Activated CD4-positive, alpha-beta memory T cell treated with anti-CD3 and anti-CD28 coated beads for 36 hours (primary cell): ENCODE data around the gene AASS. TPM values are rescaled to one million over a fixed set of nuclear protein-coding genes. Genes with fewer than 3 reads are reported as not detected.
"Not testable (repeated sequence)": the region's sequence is repeated elsewhere in the genome, so short reads cannot be mapped to it uniquely, and the experiment has no call there.

Source experiments
- CTCF ChIA-PET: fragments of 350-600 bp; sonication (Branson Sonifier 250); formaldehyde crosslinking; loops from one replicate; lab custom pipeline; 2021; ENCODE audit warnings: antibody characterized with exemption, inconsistent platforms; lab: Charles Lee
- POLR2A ChIA-PET: fragments of 350-600 bp; sonication (Branson Sonifier 250); formaldehyde crosslinking; loops from one replicate; lab custom pipeline; 2021; ENCODE audit warnings: antibody characterized with exemption; lab: Charles Lee
- DNase-seq: peaks from one replicate; pipeline ENCODE4 v3.0.0-alpha.2; 2020
- H3K27ac Mint-ChIP-seq: one replicate; pipeline ENCODE4 v1.8.0; 2021; ENCODE audit warnings: mixed read lengths
- H3K27me3 Mint-ChIP-seq: one replicate; pipeline ENCODE4 v1.8.0; 2021; ENCODE audit warnings: mixed read lengths
- H3K36me3 Mint-ChIP-seq: one replicate; pipeline ENCODE4 v1.8.0; 2021; ENCODE audit warnings: mixed read lengths
- H3K4me1 Mint-ChIP-seq: one replicate; pipeline ENCODE4 v1.8.0; 2021; ENCODE audit warnings: low read depth, mixed read lengths
- H3K4me3 Mint-ChIP-seq: one replicate; pipeline ENCODE4 v1.8.0; 2021; ENCODE audit warnings: mild to moderate bottlenecking, mixed read lengths
- H3K9me3 Mint-ChIP-seq: one replicate; pipeline ENCODE4 v1.8.0; 2021; ENCODE audit warnings: mixed read lengths
- intact Hi-C: fragments of 100-400 bp; cut with micrococcal nuclease; formaldehyde crosslinking; loops from one replicate; pipeline ENCODE4 v1.15.1; 2023
- total RNA-seq, 2 experiments: library from RNA; stranded (reverse); gene quantifications; one replicate each; pipeline ENCODE4 v1.2.3, GENCODE V29; 2021

Gene AASS
- total RNA-seq, 2 experiments from 2014 or later = 2.0 to 2.3 TPM

- POLR2A ChIA-PET = no interaction called here
- DNase-seq = peak; percentile 13
- intact Hi-C loops = no loop called here
- Mint-ChIP-seq H3K27ac (no peak overlapping the region), H3K4me1 (peaks cover 19% of the 10 kb centered on the region), H3K36me3 (no peaks in the 10 kb centered on the region), H3K9me3 (no peaks in the 10 kb centered on the region), H3K27me3 (peaks cover 27% of the 10 kb centered on the region), H3K4me3 (peak overlapping the region; percentile 86)
- CTCF ChIA-PET = no interaction called here
Observed at GRCh38 chr7:122143376-122143750, 686 bp downstream of the AASS start.

- POLR2A ChIA-PET = no interaction called here
- no peak for DNase-seq
- Mint-ChIP-seq H3K4me3 (no peak overlapping the region), H3K36me3 (no peaks in the 10 kb centered on the region), H3K27me3 (peaks cover 27% of the 10 kb centered on the region), H3K9me3 (no peaks in the 10 kb centered on the region), H3K27ac (no peak overlapping the region), H3K4me1 (peaks cover 34% of the 10 kb centered on the region)
- CTCF ChIA-PET = no interaction called here
- intact Hi-C loops = no loop called here
Observed at GRCh38 chr7:122140918-122141317, 3.1 kb downstream of the AASS start.

GRCh38 chr7:122137251-122138077 is 6.6 kb downstream of the AASS start:
- intact Hi-C loops = no loop called here
- CTCF ChIA-PET = no interaction called here
- H3K27ac Mint-ChIP-seq = no peak overlapping the region
- H3K9me3 Mint-ChIP-seq = peaks cover 2% of the 10 kb centered on the region
- DNase-seq = no peak
- H3K36me3 Mint-ChIP-seq = no peaks in the 10 kb centered on the region
- H3K4me1 Mint-ChIP-seq = peaks cover 18% of the 10 kb centered on the region
- POLR2A ChIA-PET = no interaction called here
- no peak overlapping the region for H3K4me3 Mint-ChIP-seq
- peaks cover 4% of the 10 kb centered on the region for H3K27me3 Mint-ChIP-seq

- no peaks in the 10 kb centered on the region for H3K36me3 Mint-ChIP-seq
- POLR2A ChIA-PET = no interaction called here
- peaks cover 3% of the 10 kb centered on the region for H3K27me3 Mint-ChIP-seq
- no peak for DNase-seq
- intact Hi-C loops = no loop called here
- CTCF ChIA-PET = no interaction called here
- peaks cover 2% of the 10 kb centered on the region for H3K9me3 Mint-ChIP-seq
- H3K27ac Mint-ChIP-seq = no peak overlapping the region
- H3K4me3 Mint-ChIP-seq = no peak overlapping the region
- H3K4me1 Mint-ChIP-seq = peaks cover 18% of the 10 kb centered on the region
Observed at GRCh38 chr7:122136639-122137245, 7.3 kb downstream of the AASS start.

- ChIA-PET CTCF (no interaction called here), POLR2A (no interaction called here)
- Mint-ChIP-seq H3K4me3 (no peak overlapping the region), H3K4me1 (peaks cover 18% of the 10 kb centered on the region), H3K27ac (no peak overlapping the region), H3K27me3 (peaks cover 1% of the 10 kb centered on the region), H3K9me3 (peaks cover 2% of the 10 kb centered on the region), H3K36me3 (no peaks in the 10 kb centered on the region)
- intact Hi-C loops = no loop called here
- no peak for DNase-seq
Observed at GRCh38 chr7:122136078-122136477, 8.0 kb downstream of the AASS start.

GRCh38 chr7:122135275-122135674 is 8.8 kb downstream of the AASS start:
- peaks cover 2% of the 10 kb centered on the region for H3K9me3 Mint-ChIP-seq
- H3K27ac Mint-ChIP-seq = no peak overlapping the region
- H3K36me3 Mint-ChIP-seq = no peaks in the 10 kb centered on the region
- CTCF ChIA-PET = no interaction called here
- POLR2A ChIA-PET = no interaction called here
- no peak for DNase-seq
- H3K4me1 Mint-ChIP-seq = peaks cover 18% of the 10 kb centered on the region
- H3K4me3 Mint-ChIP-seq = no peak overlapping the region
- peaks cover 1% of the 10 kb centered on the region for H3K27me3 Mint-ChIP-seq
- intact Hi-C loops = no loop called here

GRCh38 chr7:122134793-122135192 is 9.3 kb downstream of the AASS start:
- H3K27me3 Mint-ChIP-seq, H3K4me3 Mint-ChIP-seq, H3K9me3 Mint-ChIP-seq, CTCF ChIA-PET, DNase-seq, intact Hi-C loops, POLR2A ChIA-PET, H3K27ac Mint-ChIP-seq, H3K36me3 Mint-ChIP-seq: not testable (repeated sequence)
- peaks cover 18% of the 10 kb centered on the region for H3K4me1 Mint-ChIP-seq

- no peak for DNase-seq
- ChIA-PET POLR2A (no interaction called here), CTCF (no interaction called here)
- no peak overlapping the region for H3K4me3 Mint-ChIP-seq
- H3K4me1 Mint-ChIP-seq = peaks cover 16% of the 10 kb centered on the region
- H3K27ac Mint-ChIP-seq = no peak overlapping the region
- peaks cover 2% of the 10 kb centered on the region for H3K9me3 Mint-ChIP-seq
- intact Hi-C loops = no loop called here
- H3K36me3 Mint-ChIP-seq = no peaks in the 10 kb centered on the region
- no peaks in the 10 kb centered on the region for H3K27me3 Mint-ChIP-seq
Observed at GRCh38 chr7:122133477-122133876, 10.6 kb downstream of the AASS start.

- DNase-seq = no peak
- no peaks in the 10 kb centered on the region for H3K36me3 Mint-ChIP-seq
- no peaks in the 10 kb centered on the region for H3K27me3 Mint-ChIP-seq
- ChIA-PET CTCF (no interaction called here), POLR2A (no interaction called here)
- H3K9me3 Mint-ChIP-seq = peaks cover 2% of the 10 kb centered on the region
- H3K4me3 Mint-ChIP-seq = no peak overlapping the region
- peaks cover 10% of the 10 kb centered on the region for H3K4me1 Mint-ChIP-seq
- no peak overlapping the region for H3K27ac Mint-ChIP-seq
- intact Hi-C loops = no loop called here
Observed at GRCh38 chr7:122132341-122132740, 11.7 kb downstream of the AASS start.

- H3K27ac Mint-ChIP-seq = no peak overlapping the region
- ChIA-PET CTCF (no interaction called here), POLR2A (no interaction called here)
- no peaks in the 10 kb centered on the region for H3K27me3 Mint-ChIP-seq
- H3K36me3 Mint-ChIP-seq = no peaks in the 10 kb centered on the region
- H3K4me3 Mint-ChIP-seq = no peak overlapping the region
- intact Hi-C loops = no loop called here
- H3K4me1 Mint-ChIP-seq = no peaks in the 10 kb centered on the region
- H3K9me3 Mint-ChIP-seq = peaks cover 2% of the 10 kb centered on the region
- DNase-seq = no peak
Observed at GRCh38 chr7:122123746-122124145, 20.3 kb downstream of the AASS start.

GRCh38 chr7:122118757-122119156 is 25.3 kb downstream of the AASS start:
- Mint-ChIP-seq H3K4me3 (no peak overlapping the region), H3K9me3 (no peaks in the 10 kb centered on the region), H3K27me3 (no peaks in the 10 kb centered on the region), H3K36me3 (no peaks in the 10 kb centered on the region), H3K27ac (no peak overlapping the region), H3K4me1 (no peaks in the 10 kb centered on the region)
- no peak for DNase-seq
- POLR2A ChIA-PET = no interaction called here
- CTCF ChIA-PET = no interaction called here
- intact Hi-C loops = no loop called here

GRCh38 chr7:122103064-122103463 is 41.0 kb downstream of the AASS start:
- H3K27ac Mint-ChIP-seq = no peak overlapping the region
- ChIA-PET CTCF (interaction anchor here (1.0 kb wide), 1 partner anchor 10 kb away, joined by 3 read pairs; no protein-coding TSS in a partner anchor), POLR2A (no interaction called here)
- H3K4me3 Mint-ChIP-seq = no peak overlapping the region
- H3K9me3 Mint-ChIP-seq = peaks cover 35% of the 10 kb centered on the region
- no peaks in the 10 kb centered on the region for H3K4me1 Mint-ChIP-seq
- DNase-seq = no peak
- no peaks in the 10 kb centered on the region for H3K27me3 Mint-ChIP-seq
- intact Hi-C loops = no loop called here
- peaks cover 8% of the 10 kb centered on the region for H3K36me3 Mint-ChIP-seq

GRCh38 chr7:122100021-122100420 is 44.0 kb downstream of the AASS start:
- Mint-ChIP-seq H3K27ac (no peak overlapping the region), H3K4me3 (no peak overlapping the region), H3K27me3 (no peaks in the 10 kb centered on the region), H3K9me3 (peaks cover 26% of the 10 kb centered on the region), H3K36me3 (peaks cover 8% of the 10 kb centered on the region), H3K4me1 (no peaks in the 10 kb centered on the region)
- intact Hi-C loops = no loop called here
- ChIA-PET CTCF (no interaction called here), POLR2A (no interaction called here)
- no peak for DNase-seq
